Activated CD4-positive, alpha-beta memory T cell treated with anti-CD3 and anti-CD28 coated beads, Interleukin-2, amount 10 ng/mL, durations not matched to agents 7 days and 5 days (primary cell): ENCODE data around the gene PRSS38. TPM values are rescaled to one million over a fixed set of nuclear protein-coding genes. Genes with fewer than 3 reads are reported as not detected.

Experiments used
- CTCF ChIA-PET: fragments of 350-600 bp; sonication (Branson Sonifier 250); formaldehyde crosslinking; loops from one replicate; lab custom pipeline; 2021; ENCODE audit warnings: antibody characterized with exemption, inconsistent platforms; lab: Charles Lee
- POLR2A ChIA-PET: fragments of 350-600 bp; sonication (Branson Sonifier 250); formaldehyde crosslinking; loops from one replicate; lab custom pipeline; 2021; ENCODE audit warnings: antibody characterized with exemption; lab: Charles Lee
- DNase-seq: peaks from one replicate; pipeline ENCODE4 v3.0.0-alpha.2; 2020
- H3K27ac Mint-ChIP-seq: one replicate; pipeline ENCODE4 v1.8.0; 2021; ENCODE audit warnings: mild to moderate bottlenecking, mixed read lengths
- H3K27me3 Mint-ChIP-seq: one replicate; pipeline ENCODE4 v1.8.0; 2021; ENCODE audit warnings: mixed read lengths
- H3K36me3 Mint-ChIP-seq: one replicate; pipeline ENCODE4 v1.8.0; 2021; ENCODE audit warnings: low read depth, mixed read lengths
- H3K4me1 Mint-ChIP-seq: one replicate; pipeline ENCODE4 v1.8.0; 2021; ENCODE audit warnings: mixed read lengths
- H3K4me3 Mint-ChIP-seq: one replicate; pipeline ENCODE4 v1.8.0; 2021; ENCODE audit warnings: mild to moderate bottlenecking, mixed read lengths
- H3K9me3 Mint-ChIP-seq: one replicate; pipeline ENCODE4 v1.8.0; 2021; ENCODE audit warnings: mixed read lengths
- total RNA-seq, 2 experiments: library from RNA; stranded (reverse); gene quantifications; one replicate each; pipeline ENCODE4 v1.2.3, GENCODE V29; 2021

The PRSS38 gene
- total RNA-seq, 2 experiments from 2014 or later, result not detected

DNA sequence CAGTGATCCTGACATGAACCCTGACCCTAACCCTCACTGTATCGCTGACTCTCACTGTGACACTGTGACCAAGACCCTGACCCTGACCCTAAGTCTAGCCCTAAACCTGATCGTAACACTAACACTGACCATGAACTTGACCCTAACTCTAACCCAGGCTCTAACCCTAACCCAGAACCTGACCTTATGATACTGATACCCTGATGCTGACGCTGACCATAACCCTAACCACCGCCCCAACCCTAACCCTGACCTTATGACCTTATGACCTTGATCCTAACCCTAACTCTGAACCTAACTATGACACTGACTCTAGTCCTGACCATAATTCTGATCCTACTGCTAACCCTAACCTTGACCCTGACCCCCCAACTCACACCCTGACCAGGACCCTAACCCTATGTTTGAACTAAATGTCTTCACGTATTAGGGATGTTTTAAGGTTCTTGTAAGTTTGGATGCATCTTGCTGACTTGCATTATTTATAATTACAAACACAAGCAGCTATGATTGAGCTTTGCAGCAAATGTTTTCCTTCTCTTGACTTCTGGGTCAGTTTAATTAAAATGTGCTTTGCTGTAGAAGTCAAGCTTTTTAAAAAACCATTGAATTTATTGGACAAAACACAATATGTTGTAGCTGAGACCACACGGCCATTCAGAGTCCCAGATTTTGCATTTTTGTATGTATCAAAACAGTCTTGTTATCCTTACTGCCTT is 23.9 kb upstream of the PRSS38 start:
- no peaks in the 10 kb centered on the region for H3K36me3 Mint-ChIP-seq
- POLR2A ChIA-PET, result interaction anchor here (0.9 kb wide), 1 partner anchor 28 kb away, joined by 5 read pairs; no protein-coding TSS in a partner anchor
- no peaks in the 10 kb centered on the region for H3K9me3 Mint-ChIP-seq
- DNase-seq, result no peak
- H3K4me3 Mint-ChIP-seq, result no peak overlapping the region
- peaks cover 7% of the 10 kb centered on the region for H3K4me1 Mint-ChIP-seq
- H3K27me3 Mint-ChIP-seq, result peaks cover 5% of the 10 kb centered on the region
- no peak overlapping the region for H3K27ac Mint-ChIP-seq
- CTCF ChIA-PET, result interaction anchor here (1.1 kb wide), 1 partner anchor 29 kb away, joined by 3 read pairs; no protein-coding TSS in a partner anchor

DNA sequence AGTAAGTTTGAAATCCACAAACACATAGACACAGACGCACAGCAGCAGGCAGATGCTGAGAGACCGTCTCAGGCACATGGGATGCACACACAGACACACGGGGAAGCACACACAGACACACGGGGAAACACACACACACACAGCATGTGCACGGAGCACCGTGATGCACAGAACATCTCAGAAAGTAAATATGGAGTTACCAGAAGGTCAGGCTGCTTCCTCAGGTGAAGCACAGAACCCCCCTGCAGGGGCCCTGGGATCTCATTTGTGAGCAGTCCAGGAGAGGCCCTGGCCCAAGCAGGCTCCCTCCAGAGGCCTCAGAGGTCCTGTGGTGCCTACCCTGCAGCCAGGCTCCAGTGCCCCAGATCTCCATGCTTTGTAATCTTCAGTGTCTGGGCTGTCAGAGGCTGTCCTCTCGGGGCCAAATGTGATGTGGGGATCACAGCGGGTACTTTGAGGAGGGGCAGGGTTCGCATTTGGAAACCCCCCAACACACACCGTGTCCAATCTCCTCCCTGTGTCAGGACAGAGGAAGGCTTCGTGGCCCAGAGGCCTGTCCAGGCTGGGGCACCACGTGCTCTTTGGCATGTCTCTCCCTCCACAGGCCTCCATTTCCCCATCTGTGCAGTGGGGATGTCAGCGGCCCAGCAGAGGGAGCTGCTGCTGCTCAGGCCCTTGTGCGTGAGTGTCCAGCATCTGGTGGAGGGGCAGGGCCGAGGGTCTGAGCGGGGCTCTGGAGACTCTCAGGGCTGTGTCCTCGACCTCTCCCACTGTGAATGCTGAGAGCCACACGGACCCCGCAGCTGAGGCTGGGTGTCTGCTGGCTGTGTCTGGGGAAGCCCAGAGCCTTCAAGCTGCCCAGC is 23.0 kb upstream of the PRSS38 start:
- Mint-ChIP-seq H3K27me3 (peaks cover 5% of the 10 kb centered on the region), H3K4me3 (no peak overlapping the region), H3K9me3 (no peaks in the 10 kb centered on the region), H3K27ac (no peak overlapping the region), H3K36me3 (no peaks in the 10 kb centered on the region), H3K4me1 (peaks cover 2% of the 10 kb centered on the region)
- no peak for DNase-seq
- CTCF ChIA-PET, result interaction anchor here (1.1 kb wide), 1 partner anchor 30 kb away, joined by 3 read pairs; no protein-coding TSS in a partner anchor
- POLR2A ChIA-PET, result interaction anchor here (0.9 kb wide), 1 partner anchor 29 kb away, joined by 5 read pairs; no protein-coding TSS in a partner anchor

DNA sequence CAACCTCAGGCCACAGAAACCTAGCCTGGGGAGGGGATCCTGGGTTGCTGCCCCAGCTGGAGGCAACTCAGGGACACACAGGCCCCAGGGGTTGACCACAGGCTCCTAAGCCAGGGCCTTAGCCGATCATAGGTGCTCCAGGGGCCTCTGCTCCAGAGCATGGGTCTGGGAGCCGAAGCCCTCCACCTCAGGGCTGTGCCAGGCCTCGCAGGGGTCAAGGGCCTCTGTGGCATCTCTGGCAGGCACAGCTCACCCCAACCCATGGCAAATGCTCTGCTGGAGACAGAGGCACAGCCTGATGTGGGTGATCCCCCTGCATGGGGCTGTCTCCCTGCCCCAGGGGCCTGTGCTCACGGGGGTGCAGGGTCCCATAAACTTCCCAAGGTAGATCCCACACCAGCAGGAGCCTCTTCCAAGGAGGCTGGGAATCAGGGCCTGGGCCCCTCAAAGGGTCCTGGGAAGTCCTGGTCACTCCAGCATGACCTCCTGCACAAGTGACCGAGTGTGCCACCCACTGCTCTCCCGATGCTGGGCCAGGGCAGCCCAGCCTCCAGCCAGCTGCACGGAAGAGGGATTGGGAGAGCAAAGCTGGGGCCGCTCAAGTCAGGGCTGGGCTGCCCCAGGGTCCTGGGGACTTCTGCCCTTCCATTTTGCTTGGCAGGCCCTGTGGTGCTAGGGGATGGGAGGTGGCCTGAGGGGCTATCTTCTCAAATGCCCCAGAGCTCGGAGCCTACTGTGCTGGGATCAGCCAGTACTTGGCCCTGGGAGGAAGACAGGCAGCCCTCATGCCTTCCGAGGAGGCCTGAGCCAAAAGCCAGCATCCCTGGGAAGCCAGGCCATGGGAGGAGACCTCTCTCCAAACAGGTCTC is 22.2 kb upstream of the PRSS38 start:
- H3K27ac Mint-ChIP-seq, result no peak overlapping the region
- CTCF ChIA-PET, result interaction anchor here (1.0 kb wide), 1 partner anchor 28 kb away, joined by 3 read pairs; no protein-coding TSS in a partner anchor
- DNase-seq, result no peak
- no peaks in the 10 kb centered on the region for H3K9me3 Mint-ChIP-seq
- no peaks in the 10 kb centered on the region for H3K36me3 Mint-ChIP-seq
- peaks cover 2% of the 10 kb centered on the region for H3K4me1 Mint-ChIP-seq
- H3K4me3 Mint-ChIP-seq, result no peak overlapping the region
- POLR2A ChIA-PET, result no interaction called here
- peaks cover 5% of the 10 kb centered on the region for H3K27me3 Mint-ChIP-seq

DNA sequence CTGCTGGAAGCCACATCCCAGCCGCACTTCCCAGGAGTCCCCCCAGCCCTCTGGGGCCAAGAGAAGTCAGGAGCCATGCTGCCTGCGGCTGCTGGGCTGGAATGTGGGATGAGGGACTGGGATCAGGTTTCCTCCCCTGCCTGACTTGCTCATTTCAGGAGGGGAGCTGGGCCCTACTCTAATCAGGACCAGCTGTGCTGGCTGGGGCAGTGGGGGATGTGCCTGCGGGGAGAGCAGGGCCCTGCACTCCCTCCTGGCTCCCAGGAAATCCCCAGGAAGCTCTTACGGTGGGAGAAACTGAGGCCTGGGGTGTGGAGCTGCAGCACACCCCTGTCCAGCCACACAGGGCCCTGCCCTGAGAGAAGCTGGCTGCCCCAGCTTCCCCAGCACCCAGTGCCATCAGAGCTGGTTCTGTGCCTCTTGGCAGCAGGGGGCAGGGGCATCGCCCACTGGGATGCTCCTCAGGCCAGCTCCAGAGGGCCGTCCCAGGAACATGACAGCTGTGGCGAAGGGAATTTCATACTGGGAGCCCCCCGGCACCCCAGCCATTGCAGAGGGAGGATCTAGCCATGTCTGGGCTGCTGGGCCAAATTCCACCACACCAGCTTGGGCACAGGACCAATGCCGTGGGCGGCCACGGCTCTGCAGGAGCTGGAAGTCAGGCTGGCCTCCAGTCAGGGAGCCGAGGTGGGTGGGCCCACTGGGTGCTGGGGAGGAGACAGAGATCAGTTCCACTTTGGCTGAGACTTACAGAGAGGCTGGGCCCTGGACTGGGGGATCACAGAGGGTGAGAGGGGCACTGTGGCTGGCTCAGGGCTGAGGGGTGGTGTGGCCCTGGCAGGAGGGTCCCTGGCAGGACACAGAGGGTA is 21.3 kb upstream of the PRSS38 start:
- DNase-seq, result no peak
- Mint-ChIP-seq H3K4me3 (no peak overlapping the region), H3K27ac (no peak overlapping the region), H3K36me3 (no peaks in the 10 kb centered on the region), H3K9me3 (no peaks in the 10 kb centered on the region), H3K27me3 (peaks cover 4% of the 10 kb centered on the region), H3K4me1 (peaks cover 2% of the 10 kb centered on the region)
- POLR2A ChIA-PET, result no interaction called here
- CTCF ChIA-PET, result interaction anchor here (1.0 kb wide), 2 partner anchors 29 to 160 kb away, joined by 3 read pairs; no protein-coding TSS in a partner anchor

DNA sequence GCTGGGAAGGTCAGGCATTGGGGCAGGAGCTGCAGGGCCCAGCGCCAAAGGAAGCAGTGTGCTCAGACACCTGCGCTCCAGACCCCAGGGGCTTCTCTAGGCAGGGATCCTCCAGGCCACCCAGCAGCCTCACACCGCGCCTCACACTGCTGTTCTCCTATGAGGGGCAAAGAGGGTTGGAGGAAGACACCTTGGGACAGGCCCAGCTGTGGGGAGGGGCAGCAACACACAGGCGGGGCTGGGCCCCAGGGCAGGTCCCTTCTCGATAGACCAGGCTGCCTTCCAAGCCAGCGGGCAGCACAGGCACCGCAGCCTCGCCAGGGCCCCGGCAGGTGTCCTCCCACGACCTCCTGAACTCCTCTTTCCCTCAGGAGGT is 20.7 kb upstream of the PRSS38 start:
- Mint-ChIP-seq H3K9me3 (no peaks in the 10 kb centered on the region), H3K4me3 (no peak overlapping the region), H3K27me3 (no peaks in the 10 kb centered on the region), H3K36me3 (no peaks in the 10 kb centered on the region), H3K27ac (no peak overlapping the region), H3K4me1 (no peaks in the 10 kb centered on the region)
- ChIA-PET CTCF (interaction anchor here (1.0 kb wide), 2 partner anchors 29 to 159 kb away, joined by 3 read pairs; no protein-coding TSS in a partner anchor), POLR2A (no interaction called here)
- no peak for DNase-seq

DNA sequence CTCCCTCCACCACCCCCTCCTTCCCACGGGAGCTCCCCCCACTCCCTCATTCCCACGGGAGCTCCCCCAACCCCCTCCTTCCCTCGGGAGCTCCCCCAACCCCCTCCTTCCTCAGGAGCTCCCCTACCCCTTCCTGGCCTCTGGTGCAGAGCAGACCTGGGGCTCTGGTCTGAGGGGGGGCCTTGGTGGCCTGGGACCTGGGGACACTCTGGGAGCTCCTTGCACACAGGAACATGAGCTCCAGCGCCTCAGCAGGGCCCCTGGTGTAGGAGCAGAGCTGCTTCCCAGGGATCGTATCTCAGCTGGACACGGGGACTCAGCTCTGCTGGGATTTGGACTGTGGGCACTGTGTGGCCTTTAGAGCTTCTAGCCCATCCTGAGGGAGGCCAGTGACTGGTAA is 19.7 kb upstream of the PRSS38 start:
- H3K36me3 Mint-ChIP-seq, result no peaks in the 10 kb centered on the region
- H3K4me3 Mint-ChIP-seq, result no peak overlapping the region
- ChIA-PET CTCF (no interaction called here), POLR2A (no interaction called here)
- no peak for DNase-seq
- no peaks in the 10 kb centered on the region for H3K27me3 Mint-ChIP-seq
- no peaks in the 10 kb centered on the region for H3K9me3 Mint-ChIP-seq
- H3K4me1 Mint-ChIP-seq, result no peaks in the 10 kb centered on the region
- no peak overlapping the region for H3K27ac Mint-ChIP-seq

DNA sequence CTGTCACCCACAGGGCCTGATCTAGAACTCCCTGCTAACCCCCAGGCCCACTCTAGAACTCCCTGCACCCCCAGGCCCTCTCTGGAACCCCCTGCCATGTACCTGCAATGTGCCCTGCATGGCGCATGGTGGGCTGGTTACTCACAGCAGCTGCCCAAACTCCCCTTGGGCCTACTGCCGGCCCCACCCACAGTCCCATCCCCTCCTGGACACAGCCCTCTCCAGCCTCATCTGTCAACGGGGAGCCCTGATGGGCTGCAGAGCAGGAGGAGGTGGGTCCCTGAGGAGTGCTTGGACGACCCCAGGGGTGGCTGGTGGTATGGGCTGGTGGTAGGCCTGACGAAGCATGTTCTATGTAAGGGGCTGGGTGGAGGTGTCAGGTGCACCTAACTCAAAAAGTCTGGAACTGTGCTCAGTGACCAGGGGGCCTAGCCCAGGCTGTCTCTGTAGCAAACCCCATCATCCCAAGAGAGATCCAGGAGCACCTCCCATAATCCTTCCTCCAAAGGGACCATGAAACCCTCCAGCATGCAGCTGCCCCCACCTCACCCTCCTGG is 19.0 kb upstream of the PRSS38 start:
- no peak overlapping the region for H3K4me3 Mint-ChIP-seq
- no peaks in the 10 kb centered on the region for H3K36me3 Mint-ChIP-seq
- no peaks in the 10 kb centered on the region for H3K27me3 Mint-ChIP-seq
- DNase-seq, result no peak
- ChIA-PET POLR2A (no interaction called here), CTCF (no interaction called here)
- no peaks in the 10 kb centered on the region for H3K4me1 Mint-ChIP-seq
- H3K27ac Mint-ChIP-seq, result no peak overlapping the region
- no peaks in the 10 kb centered on the region for H3K9me3 Mint-ChIP-seq

DNA sequence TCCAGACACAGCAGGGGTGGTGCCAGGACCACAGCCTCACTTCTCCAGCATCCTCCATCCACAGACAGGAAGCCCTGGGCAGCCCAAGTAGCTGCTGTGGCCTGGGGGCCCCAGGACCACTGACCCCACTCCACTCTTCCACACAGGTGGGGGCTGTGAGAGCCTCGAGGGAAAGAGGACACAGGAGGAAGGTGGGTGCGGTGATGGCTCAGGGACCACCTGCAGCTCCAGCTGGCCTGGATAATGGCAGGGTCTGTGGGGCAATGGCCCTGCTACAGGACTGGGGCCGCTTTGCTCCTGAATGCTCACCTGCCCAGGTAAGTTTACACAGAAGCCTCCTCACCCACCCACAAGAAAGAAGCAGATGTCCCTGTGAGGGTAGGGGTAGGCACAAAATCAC is 18.3 kb upstream of the PRSS38 start:
- no peaks in the 10 kb centered on the region for H3K4me1 Mint-ChIP-seq
- no peak overlapping the region for H3K4me3 Mint-ChIP-seq
- H3K27ac Mint-ChIP-seq, result no peak overlapping the region
- H3K36me3 Mint-ChIP-seq, result no peaks in the 10 kb centered on the region
- ChIA-PET POLR2A (no interaction called here), CTCF (no interaction called here)
- H3K27me3 Mint-ChIP-seq, result peaks cover under 1% of the 10 kb centered on the region
- H3K9me3 Mint-ChIP-seq, result no peaks in the 10 kb centered on the region
- DNase-seq, result no peak

DNA sequence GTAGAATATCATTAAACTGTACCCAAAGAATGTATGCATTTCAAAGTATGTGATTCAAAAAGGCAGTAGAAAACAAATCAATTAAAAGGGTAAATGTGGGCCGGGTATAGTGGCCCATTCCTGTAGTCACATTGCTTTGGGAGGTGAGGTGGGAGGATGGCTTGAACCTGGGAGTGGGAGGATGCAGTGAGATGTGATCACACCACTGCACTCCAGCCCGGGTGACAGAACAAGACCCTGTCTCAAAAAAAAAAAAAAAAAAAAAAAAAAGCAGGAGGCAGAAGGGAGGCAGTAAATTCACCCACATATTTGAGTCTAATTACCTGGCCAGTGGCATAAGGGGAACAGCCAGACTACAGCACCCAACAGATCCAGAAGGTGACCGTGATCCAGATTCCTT is 17.9 kb upstream of the PRSS38 start:
- peaks cover 4% of the 10 kb centered on the region for H3K27me3 Mint-ChIP-seq
- no peak overlapping the region for H3K27ac Mint-ChIP-seq
- no peak for DNase-seq
- no peaks in the 10 kb centered on the region for H3K36me3 Mint-ChIP-seq
- CTCF ChIA-PET, result no interaction called here
- POLR2A ChIA-PET, result no interaction called here
- H3K4me3 Mint-ChIP-seq, result no peak overlapping the region
- H3K4me1 Mint-ChIP-seq, result no peaks in the 10 kb centered on the region
- H3K9me3 Mint-ChIP-seq, result no peaks in the 10 kb centered on the region

DNA sequence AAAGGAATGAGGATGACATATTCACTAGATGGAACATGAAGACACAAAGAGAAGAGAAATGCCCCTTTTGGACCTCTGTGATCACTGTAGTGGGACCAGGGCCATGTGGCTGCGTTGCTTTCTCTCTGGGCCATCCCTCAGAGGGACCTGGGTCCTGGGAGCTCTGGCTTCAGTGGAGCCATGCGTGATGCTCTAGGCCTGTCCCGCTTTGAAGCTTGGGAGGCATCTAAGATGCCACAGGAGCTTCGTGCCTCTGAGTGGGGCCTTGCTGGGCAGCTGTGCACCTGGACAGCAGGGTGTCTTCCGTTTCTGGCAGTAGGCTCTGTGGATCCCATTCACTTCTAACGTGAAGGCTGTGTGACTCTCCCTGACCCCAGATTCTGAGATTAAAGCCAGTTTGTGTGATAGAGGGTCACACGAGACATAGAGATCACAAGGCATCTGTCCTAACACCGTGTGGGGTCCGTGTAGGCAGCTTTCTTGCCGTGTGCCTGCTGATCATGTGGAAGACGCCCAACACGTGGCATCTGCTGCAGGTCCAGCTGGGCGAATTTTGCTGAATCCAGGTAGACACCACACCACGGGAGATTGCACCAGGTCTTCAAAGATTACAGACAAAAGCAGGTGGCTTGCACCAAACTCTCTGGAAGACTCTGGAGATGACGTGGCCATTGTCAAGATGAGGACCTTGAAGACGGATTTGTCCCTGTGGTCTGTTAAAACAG is 17.2 kb upstream of the PRSS38 start:
- Mint-ChIP-seq H3K27ac (no peak overlapping the region), H3K36me3 (no peaks in the 10 kb centered on the region), H3K4me3 (no peak overlapping the region), H3K4me1 (no peaks in the 10 kb centered on the region), H3K27me3 (peaks cover 9% of the 10 kb centered on the region), H3K9me3 (no peaks in the 10 kb centered on the region)
- ChIA-PET CTCF (no interaction called here), POLR2A (no interaction called here)
- no peak for DNase-seq

DNA sequence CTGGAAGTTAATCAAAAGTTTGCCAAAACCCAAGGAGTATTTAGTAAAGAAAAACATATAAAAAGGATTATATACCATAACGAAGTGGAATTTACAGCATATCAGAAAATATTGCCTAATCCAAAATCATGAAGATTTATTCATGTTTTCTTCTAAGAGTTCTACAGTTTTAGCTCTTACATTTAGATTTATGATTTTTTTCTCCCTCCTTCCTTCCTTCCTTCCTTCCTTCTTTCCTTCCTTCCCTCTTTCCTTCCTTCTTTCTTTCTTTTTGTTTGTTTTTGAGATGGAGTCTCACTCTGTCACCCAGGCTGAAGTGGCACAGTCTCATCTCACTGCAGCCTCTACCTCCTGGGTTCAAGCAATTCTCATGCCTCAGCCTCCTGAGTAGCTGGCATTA is 15.7 kb upstream of the PRSS38 start:
- no peaks in the 10 kb centered on the region for H3K4me1 Mint-ChIP-seq
- H3K4me3 Mint-ChIP-seq, result no peak overlapping the region
- H3K27ac Mint-ChIP-seq, result no peak overlapping the region
- peaks cover 1% of the 10 kb centered on the region for H3K9me3 Mint-ChIP-seq
- H3K36me3 Mint-ChIP-seq, result no peaks in the 10 kb centered on the region
- no peak for DNase-seq
- ChIA-PET CTCF (no interaction called here), POLR2A (no interaction called here)
- H3K27me3 Mint-ChIP-seq, result peaks cover 20% of the 10 kb centered on the region
